HL-60/S4 treated with retinoic acid at 250 ng/mL for 4 days and 3 days (cell line): Measurements from ENCODE around the gene ADORA2A.
"Not testable (repeated sequence)": the region's sequence is repeated elsewhere in the genome, so short reads cannot be mapped to it uniquely, and the experiment has no call there.

Source experiments
- in situ Hi-C: fragments of 300-500 bp; cut with MboI; formaldehyde crosslinking; loops from 2 replicates; pipeline ENCODE4 v1.7.0; 2022; ENCODE audit warnings: low sequenced_read_pairs

The ADORA2A gene

DNA sequence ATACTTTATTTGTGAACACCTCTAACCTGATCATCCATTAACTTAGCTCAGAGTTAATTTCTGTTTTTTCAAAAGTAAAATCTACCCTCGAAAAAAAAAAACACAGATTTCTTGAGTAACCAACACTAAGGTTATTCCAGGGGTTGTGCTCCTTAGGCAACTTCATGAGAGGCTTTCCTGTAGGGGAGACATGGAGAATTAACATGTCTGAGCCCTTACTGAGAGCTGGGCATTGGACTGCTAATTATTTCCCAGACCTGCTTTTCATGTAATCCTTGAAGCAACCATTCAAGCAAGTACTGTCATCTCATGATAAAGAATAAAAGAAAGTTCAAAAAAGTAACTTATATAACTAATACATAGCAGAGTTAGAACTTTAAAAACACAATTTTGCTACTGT lies 54.2 kb downstream of the ADORA2A start:
- in situ Hi-C loops, result no loop called here

DNA sequence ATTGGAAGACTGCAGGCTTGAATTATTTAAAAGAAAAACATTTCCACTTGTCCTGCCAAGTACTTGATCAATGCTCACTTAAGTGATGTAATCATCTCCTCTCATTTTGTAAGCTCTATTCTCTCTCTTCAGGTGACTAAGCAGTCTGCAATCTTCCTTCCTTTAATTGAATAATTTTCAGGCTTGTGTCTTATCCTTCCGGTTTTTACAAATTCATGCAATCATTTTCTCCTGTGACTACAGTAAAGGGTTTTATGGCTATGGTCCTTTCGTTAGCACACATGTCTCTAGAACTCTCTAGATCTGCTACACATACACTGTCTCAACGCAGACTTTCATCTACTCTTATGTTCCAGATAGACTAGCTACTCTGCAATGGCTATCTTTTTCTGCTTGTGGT lies 55.2 kb downstream of the ADORA2A start:
- in situ Hi-C loops, result no loop called here

DNA sequence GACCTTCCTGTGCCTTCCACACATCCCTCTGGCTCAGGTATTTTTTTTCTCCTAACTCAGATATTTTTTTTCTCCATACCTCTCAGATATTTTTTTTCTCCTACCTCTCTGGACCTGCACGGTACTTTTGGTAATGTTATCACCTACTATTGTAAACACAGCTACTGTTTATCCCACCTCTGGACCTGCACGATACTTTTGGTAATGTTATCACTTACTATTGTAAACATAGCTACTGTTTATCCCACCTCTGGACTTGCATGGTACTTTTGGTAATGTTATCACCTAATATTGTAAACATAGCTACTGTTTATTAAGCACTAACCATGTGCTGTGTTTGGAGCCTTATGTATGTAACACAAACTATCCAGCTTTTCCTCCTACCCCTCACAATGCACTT lies 55.6 kb downstream of the ADORA2A start:
- in situ Hi-C loops, result no loop called here

DNA sequence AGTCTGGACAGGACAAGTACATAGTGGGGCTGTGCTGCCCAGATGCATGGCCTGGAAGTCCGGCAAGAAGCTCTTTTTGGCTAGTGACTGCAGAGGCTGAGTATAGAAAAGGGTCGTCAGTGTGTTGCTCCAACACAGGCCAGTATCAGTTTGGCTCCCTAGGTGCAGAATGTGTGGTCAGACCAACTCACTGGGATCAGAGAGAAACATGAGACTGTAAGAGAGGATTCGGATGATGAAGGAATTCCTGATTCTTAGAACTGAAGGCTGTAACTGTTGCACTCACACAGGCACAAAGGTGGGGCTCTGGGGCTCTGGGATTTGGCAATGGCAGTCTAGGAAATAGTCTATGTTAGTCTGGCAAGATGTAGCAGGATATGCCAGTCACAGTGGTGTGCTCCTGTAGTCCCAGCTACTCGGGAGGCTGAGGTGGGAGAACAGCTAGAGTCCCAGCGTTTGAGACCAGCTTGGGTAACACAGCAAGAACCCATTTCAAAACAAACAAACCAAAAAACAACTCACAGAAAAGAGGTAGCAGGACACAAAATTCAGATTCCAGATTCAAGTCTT lies 56.7 kb downstream of the ADORA2A start:
- in situ Hi-C loops, result no loop called here

DNA sequence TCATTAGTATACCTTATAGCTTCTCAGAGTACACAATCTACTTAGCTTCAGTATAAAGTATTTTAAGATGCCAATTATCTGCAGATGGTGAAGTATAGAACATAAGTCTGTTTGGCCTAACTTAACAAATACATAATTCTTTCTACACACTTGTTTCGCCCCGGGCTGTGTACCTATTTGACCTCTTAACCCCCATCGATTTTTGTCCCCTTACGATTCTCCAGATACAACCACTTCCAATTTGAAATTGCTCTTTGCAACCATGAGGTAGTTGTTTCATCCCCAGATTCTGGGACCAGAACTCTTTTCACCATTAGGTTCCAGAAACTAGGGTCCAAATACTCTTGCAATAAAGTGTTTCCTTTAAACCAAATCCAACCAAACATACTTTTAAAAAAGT lies 57.8 kb downstream of the ADORA2A start:
- in situ Hi-C loops, result no loop called here

DNA sequence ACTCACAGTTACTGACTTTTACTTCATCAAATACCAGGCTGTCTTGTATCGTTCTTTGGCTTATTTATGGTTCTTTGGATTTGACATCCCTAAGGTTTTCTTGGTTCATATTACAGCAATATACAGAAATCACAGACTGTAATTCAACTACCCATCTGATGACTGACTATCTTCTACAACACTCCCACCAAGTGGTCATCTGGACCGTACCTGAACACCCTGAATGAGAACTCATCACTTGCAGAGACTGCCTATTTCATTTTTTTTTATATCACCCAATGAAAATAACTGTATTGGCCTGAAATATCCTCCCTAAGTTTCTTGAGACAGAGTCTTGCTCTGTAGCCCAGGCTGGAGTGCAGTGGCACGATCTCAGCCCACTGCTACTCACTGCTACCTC lies 58.2 kb downstream of the ADORA2A start:
- in situ Hi-C loops, result no loop called here

DNA sequence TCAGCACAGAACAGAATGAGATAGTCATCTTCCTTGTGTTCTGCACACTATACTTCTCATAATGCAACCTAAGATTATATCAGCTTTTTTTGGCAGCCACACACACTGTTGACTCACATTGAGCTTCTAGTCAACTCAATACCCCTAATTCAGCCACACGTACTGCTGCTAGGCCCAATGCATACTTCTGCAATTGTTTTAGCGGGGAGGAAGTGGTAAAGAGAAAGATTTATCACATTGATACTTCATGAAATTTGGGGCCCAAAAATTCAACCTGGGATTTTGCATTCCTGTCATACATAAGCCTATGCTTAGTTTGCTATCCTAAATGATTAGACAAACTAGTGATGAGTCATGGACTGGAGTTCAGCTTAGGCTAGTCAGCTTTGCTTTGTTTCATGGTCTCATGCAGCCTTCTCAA lies 59.1 kb downstream of the ADORA2A start:
- in situ Hi-C loops, result no loop called here

DNA sequence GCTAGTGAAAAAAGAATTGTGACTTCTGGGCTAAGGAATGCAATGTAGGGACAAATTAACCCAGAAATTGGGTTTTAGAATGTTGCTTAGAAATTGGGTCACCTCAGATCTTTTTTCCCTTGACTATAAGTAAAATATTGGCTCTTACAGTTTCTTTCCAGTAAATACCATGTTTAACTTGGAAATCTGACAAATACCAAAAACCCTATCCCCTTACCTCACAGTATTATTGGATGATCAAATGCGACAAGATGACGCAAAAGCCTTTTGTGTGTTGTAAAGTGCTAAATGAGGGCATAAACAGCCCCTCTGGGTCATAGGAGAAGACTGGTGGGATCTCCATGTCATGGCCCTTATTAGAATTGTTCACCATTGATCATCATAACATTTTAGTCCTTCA lies 61.6 kb downstream of the ADORA2A start:
- in situ Hi-C loops, result no loop called here

DNA sequence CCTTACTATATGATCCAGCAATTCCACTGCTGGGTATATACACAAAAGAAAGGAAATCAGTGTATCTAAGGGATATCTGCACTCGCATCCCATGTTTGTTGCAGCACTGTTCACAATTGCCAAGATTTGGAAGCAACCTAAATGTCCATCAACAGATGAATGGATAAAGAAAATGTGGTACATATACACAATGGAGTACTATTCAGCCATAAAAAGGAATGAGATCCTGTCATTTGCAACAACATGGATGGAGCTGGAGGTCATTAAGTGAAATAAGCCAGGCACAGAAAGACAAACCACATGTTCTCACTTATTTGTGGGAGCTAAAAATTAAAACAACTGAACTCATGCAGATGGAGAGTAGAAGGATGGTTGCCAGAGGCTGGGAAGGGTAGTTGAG lies 62.0 kb downstream of the ADORA2A start:
- in situ Hi-C loops, result not testable (repeated sequence)
